Measurements from ENCODE around the gene POLR1G. TPM values are rescaled to one million over a fixed set of nuclear protein-coding genes. Genes with fewer than 3 reads are reported as not detected.

The POLR1G gene
- total and polyA plus RNA-seq, 7 donors = 6.0 to 12.5 (median 8.8) TPM

DNA sequence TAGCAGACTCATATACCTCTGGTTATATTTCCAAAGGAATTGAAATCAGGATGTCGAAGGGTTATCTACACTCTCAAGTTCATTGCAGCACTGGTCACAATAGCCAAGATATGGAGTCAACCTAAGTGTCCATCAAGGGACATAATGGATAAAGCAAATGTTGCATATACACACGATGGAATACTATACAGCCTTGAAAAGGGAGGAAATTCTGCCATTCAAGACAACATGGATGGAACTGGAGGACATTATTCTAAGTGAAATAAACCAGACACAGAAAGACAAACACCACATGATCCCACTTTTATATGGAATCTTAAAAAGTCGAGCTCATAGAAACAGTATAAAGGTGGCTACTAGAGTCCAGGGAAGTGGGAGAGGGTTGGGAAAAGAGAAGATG, 30.9 kb downstream of the POLR1G start:
- intact Hi-C loops (cut with DNase I) = loop anchor here in 1 of 2 donors (5.0 kb wide), 1 partner anchor 205 kb away; no protein-coding TSS in a partner anchor
- peaks cover 7% of the 10 kb centered on the region for H3K4me1 ChIP-seq
- TF ChIP-seq, protein P1, sequence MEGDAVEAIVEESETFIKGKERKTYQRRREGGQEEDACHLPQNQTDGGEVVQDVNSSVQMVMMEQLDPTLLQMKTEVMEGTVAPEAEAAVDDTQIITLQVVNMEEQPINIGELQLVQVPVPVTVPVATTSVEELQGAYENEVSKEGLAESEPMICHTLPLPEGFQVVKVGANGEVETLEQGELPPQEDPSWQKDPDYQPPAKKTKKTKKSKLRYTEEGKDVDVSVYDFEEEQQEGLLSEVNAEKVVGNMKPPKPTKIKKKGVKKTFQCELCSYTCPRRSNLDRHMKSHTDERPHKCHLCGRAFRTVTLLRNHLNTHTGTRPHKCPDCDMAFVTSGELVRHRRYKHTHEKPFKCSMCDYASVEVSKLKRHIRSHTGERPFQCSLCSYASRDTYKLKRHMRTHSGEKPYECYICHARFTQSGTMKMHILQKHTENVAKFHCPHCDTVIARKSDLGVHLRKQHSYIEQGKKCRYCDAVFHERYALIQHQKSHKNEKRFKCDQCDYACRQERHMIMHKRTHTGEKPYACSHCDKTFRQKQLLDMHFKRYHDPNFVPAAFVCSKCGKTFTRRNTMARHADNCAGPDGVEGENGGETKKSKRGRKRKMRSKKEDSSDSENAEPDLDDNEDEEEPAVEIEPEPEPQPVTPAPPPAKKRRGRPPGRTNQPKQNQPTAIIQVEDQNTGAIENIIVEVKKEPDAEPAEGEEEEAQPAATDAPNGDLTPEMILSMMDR (IDR thresholded peaks at IDR 0.05) = no peak
- DNase-seq (no peak), ATAC-seq (no peak)
- 89 to 93% (median 90%) methylated on average over 3 of the region's 3 CpGs for WGBS, 3 donors
- no peaks in the 10 kb centered on the region for H3K9me3 ChIP-seq
- H3K27me3 ChIP-seq (ENCODE audit: insufficient read depth in 3 of 3, low read length in 2 of 3) = no peaks in the 10 kb centered on the region
- no peaks in the 10 kb centered on the region for H3K36me3 ChIP-seq (ENCODE audit: insufficient read depth in 1 of 2, low read depth in 1 of 2)
- H3K27ac ChIP-seq = no peak overlapping the region
- no peak overlapping the region for H3K4me3 ChIP-seq

DNA sequence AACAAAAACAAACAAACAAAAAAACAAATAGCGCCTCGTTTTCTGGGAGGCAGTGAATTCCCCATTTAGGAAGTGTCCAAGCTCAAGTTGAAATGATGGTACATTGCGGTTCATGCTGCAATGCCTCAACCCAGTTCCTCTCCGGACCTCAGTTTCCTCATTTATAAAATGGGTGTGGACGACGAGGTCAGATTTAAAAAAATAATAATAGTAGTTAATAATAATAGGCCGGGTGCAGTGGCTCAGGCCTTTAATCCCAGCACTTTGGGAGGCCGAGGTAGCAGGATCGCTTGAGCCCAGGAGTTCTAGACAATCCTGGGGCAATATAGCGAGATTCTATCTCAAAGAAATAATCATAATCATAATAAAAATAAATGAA, 32.7 kb downstream of the POLR1G start:
- intact Hi-C loops (cut with DNase I) = loop anchor here (1.0 to 5.0 kb wide), 3 partner anchors 39 to 203 kb away; no protein-coding TSS in a partner anchor
- H3K4me1 ChIP-seq = peaks cover 12% of the 10 kb centered on the region
- no peaks in the 10 kb centered on the region for H3K36me3 ChIP-seq (ENCODE audit: insufficient read depth in 1 of 2, low read depth in 1 of 2)
- TF ChIP-seq, protein P1 (IDR thresholded peaks at IDR 0.05) = no peak
- 34 to 38% (median 36%) methylated on average over 10 of the region's 10 CpGs for WGBS, 3 donors
- no peak for DNase-seq
- ATAC-seq = no peak
- H3K27ac ChIP-seq = peak overlapping the region; percentile 95
- no peaks in the 10 kb centered on the region for H3K9me3 ChIP-seq
- H3K27me3 ChIP-seq (ENCODE audit: insufficient read depth in 3 of 3, low read length in 2 of 3) = no peaks in the 10 kb centered on the region
- H3K4me3 ChIP-seq = peak overlapping the region; percentile 83

GRCh38 chr19:45439569-45440258, 33.3 kb downstream of the POLR1G start:
- TF ChIP-seq, protein P1 (IDR thresholded peaks at IDR 0.05) = peak; percentile 100
- 0% methylated on average over 26 to 78 of the region's 78 CpGs for WGBS, 3 donors

DNA sequence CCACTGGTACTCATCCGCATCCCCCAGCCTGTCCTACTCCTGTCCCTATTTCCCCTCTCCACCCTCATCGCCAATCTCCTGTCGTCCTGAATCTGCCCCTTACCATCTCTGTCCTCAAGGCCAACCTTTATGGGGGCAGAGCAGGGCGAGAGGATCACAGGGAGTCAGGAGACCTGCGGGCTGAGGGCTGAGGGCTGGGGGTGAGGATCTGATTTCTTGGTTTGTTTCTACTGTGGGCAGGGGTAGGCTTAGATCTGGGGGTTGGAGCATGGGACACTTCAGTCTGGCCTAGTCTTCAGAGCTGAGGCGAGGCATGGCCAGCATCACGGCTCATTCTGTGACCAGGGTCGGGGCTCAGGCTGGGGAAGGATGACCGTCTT, 33.8 kb downstream of the POLR1G start:
- no peaks in the 10 kb centered on the region for H3K36me3 ChIP-seq (ENCODE audit: insufficient read depth in 1 of 2, low read depth in 1 of 2)
- no peak for ATAC-seq
- no peak for DNase-seq

More at GRCh38 chr19:45439569-45440258, 33.3 kb downstream of the POLR1G start:
- no peaks in the 10 kb centered on the region for H3K9me3 ChIP-seq
- H3K4me3 ChIP-seq = peak overlapping the region; percentile 83
- peak overlapping the region; percentile 95 for H3K27ac ChIP-seq
- no peaks in the 10 kb centered on the region for H3K27me3 ChIP-seq (ENCODE audit: insufficient read depth in 3 of 3, low read length in 2 of 3)
- intact Hi-C loops (cut with DNase I) = loop anchor here (1.0 to 5.0 kb wide), 3 partner anchors 39 to 203 kb away; no protein-coding TSS in a partner anchor
- DNase-seq (peak; percentile 91 to 96), ATAC-seq (peak; percentile 82 to 87 (median 84))
- H3K36me3 ChIP-seq (ENCODE audit: insufficient read depth in 1 of 2, low read depth in 1 of 2) = no peaks in the 10 kb centered on the region
- peaks cover 14% of the 10 kb centered on the region for H3K4me1 ChIP-seq

More for the DNA sequence above, 33.8 kb downstream of the POLR1G start:
- H3K4me3 ChIP-seq = peak overlapping the region; percentile 83
- peak overlapping the region; percentile 95 for H3K27ac ChIP-seq
- TF ChIP-seq, protein P1 (IDR thresholded peaks at IDR 0.05) = no peak
- peaks cover 17% of the 10 kb centered on the region for H3K4me1 ChIP-seq
- intact Hi-C loops (cut with DNase I) = no loop called here
- WGBS, 3 donors = 49 to 55% (median 51%) methylated on average over 9 of the region's 9 CpGs
- H3K27me3 ChIP-seq (ENCODE audit: insufficient read depth in 3 of 3, low read length in 2 of 3) = no peaks in the 10 kb centered on the region
- no peaks in the 10 kb centered on the region for H3K9me3 ChIP-seq

All from psoas muscle (tissue), 8 donors.